HEK293 (cell line): ENCODE measurements around the gene STX5.

ENCODE experiments used
- GFI1B ChIP-seq: fragments of 450-650 bp; formaldehyde crosslinking; IDR thresholded peaks from 2 replicates; pipeline ENCODE4 v1.5.1; 2016; ENCODE audit warnings: missing biosample characterization, missing genetic modification characterization
- GLIS1 ChIP-seq: fragments of 450-650 bp; formaldehyde crosslinking; IDR thresholded peaks from 2 replicates; pipeline ENCODE4 v1.5.1; 2016; ENCODE audit warnings: missing biosample characterization, missing genetic modification characterization
- KLF8 ChIP-seq: fragments of 450-650 bp; formaldehyde crosslinking; IDR thresholded peaks from 2 replicates; pipeline ENCODE4 v1.5.1; 2016; ENCODE audit warnings: missing biosample characterization, missing genetic modification characterization
- OSR2 ChIP-seq: fragments of 450-650 bp; formaldehyde crosslinking; IDR thresholded peaks from 2 replicates; pipeline ENCODE4 v1.5.1; 2016; ENCODE audit warnings: missing biosample characterization, missing genetic modification characterization
- OVOL3 ChIP-seq: fragments of 450-650 bp; formaldehyde crosslinking; IDR thresholded peaks from 2 replicates; pipeline ENCODE4 v1.5.1; 2016; ENCODE audit warnings: missing biosample characterization, missing genetic modification characterization
- RBAK ChIP-seq: fragments of 450-650 bp; formaldehyde crosslinking; IDR thresholded peaks from 2 replicates; pipeline ENCODE4 v1.5.1; 2016; ENCODE audit warnings: missing biosample characterization, missing genetic modification characterization
- SP3 ChIP-seq: fragments of 450-650 bp; formaldehyde crosslinking; IDR thresholded peaks from 2 replicates; pipeline ENCODE4 v1.5.1; 2016; ENCODE audit warnings: missing biosample characterization, missing genetic modification characterization
- TCF7L2 ChIP-seq: IDR thresholded peaks from 2 replicates; pipeline ENCODE4 v1.6.1; 2011; ENCODE audit warnings: low read depth, mild to moderate bottlenecking, inconsistent platforms, low read length, moderate library complexity, borderline replicate concordance
- WT1 ChIP-seq: fragments of 450-650 bp; formaldehyde crosslinking; IDR thresholded peaks from 2 replicates; pipeline ENCODE4 v1.5.1; 2016; ENCODE audit warnings: missing biosample characterization, missing genetic modification characterization
- ZBTB8A ChIP-seq: fragments of 450-650 bp; formaldehyde crosslinking; IDR thresholded peaks from 2 replicates; pipeline ENCODE4 v1.5.1; 2016; ENCODE audit warnings: missing biosample characterization, missing genetic modification characterization
- ZNF140 ChIP-seq: fragments of 450-650 bp; formaldehyde crosslinking; IDR thresholded peaks from 2 replicates; pipeline ENCODE4 v1.5.1; 2016; ENCODE audit warnings: missing biosample characterization, missing genetic modification characterization
- ZNF146 ChIP-seq: fragments of 450-650 bp; formaldehyde crosslinking; IDR thresholded peaks from 2 replicates; pipeline ENCODE4 v1.5.1; 2016; ENCODE audit warnings: missing biosample characterization, missing genetic modification characterization
- ZNF175 ChIP-seq: fragments of 450-650 bp; formaldehyde crosslinking; IDR thresholded peaks from 2 replicates; pipeline ENCODE4 v1.5.1; 2016; ENCODE audit warnings: missing biosample characterization, missing genetic modification characterization
- ZNF18 ChIP-seq: fragments of 450-650 bp; formaldehyde crosslinking; IDR thresholded peaks from 2 replicates; pipeline ENCODE4 v1.5.1; 2016; ENCODE audit warnings: missing biosample characterization, missing genetic modification characterization
- ZNF211 ChIP-seq: fragments of 450-650 bp; formaldehyde crosslinking; IDR thresholded peaks from 2 replicates; pipeline ENCODE4 v1.5.1; 2016; ENCODE audit warnings: low read depth, missing biosample characterization, missing genetic modification characterization
- ZNF221 ChIP-seq: fragments of 450-650 bp; formaldehyde crosslinking; IDR thresholded peaks from 2 replicates; pipeline ENCODE4 v1.5.1; 2017; ENCODE audit warnings: missing biosample characterization, missing genetic modification characterization, borderline replicate concordance
- ZNF266 ChIP-seq: fragments of 450-650 bp; formaldehyde crosslinking; IDR thresholded peaks from 2 replicates; pipeline ENCODE4 v1.5.1; 2016; ENCODE audit warnings: missing biosample characterization, missing genetic modification characterization, low read depth
- ZNF335 ChIP-seq: fragments of 450-650 bp; formaldehyde crosslinking; conservative IDR thresholded peaks from 2 replicates; pipeline ENCODE4 v1.5.1; 2016; ENCODE audit warnings: missing biosample characterization, missing genetic modification characterization
- ZNF341 ChIP-seq: fragments of 450-650 bp; formaldehyde crosslinking; IDR thresholded peaks from 2 replicates; pipeline ENCODE4; 2016; ENCODE audit warnings: low read depth, missing biosample characterization, missing genetic modification characterization
- ZNF394 ChIP-seq: fragments of 450-650 bp; formaldehyde crosslinking; IDR thresholded peaks from 2 replicates; pipeline ENCODE4 v1.5.1; 2016; ENCODE audit warnings: missing biosample characterization, missing genetic modification characterization, mild to moderate bottlenecking, moderate library complexity, borderline replicate concordance
- ZNF449 ChIP-seq: fragments of 450-650 bp; formaldehyde crosslinking; IDR thresholded peaks from 2 replicates; pipeline ENCODE4 v1.5.1; 2017; ENCODE audit warnings: missing biosample characterization, mild to moderate bottlenecking, missing genetic modification characterization, moderate library complexity
- ZNF48 ChIP-seq: fragments of 450-650 bp; formaldehyde crosslinking; IDR thresholded peaks from 2 replicates; pipeline ENCODE4 v1.5.1; 2016; ENCODE audit warnings: missing biosample characterization, missing genetic modification characterization
- ZNF521 ChIP-seq: fragments of 450-650 bp; formaldehyde crosslinking; IDR thresholded peaks from 2 replicates; pipeline ENCODE4 v1.5.1; 2017; ENCODE audit warnings: missing biosample characterization, mild to moderate bottlenecking, missing genetic modification characterization
- ZNF549 ChIP-seq: fragments of 450-650 bp; IDR thresholded peaks from 2 replicates; pipeline ENCODE4 v1.5.1; 2018; ENCODE audit warnings: missing biosample characterization, missing genetic modification characterization, mild to moderate bottlenecking, inconsistent platforms, moderate library complexity
- ZNF610 ChIP-seq: fragments of 450-650 bp; formaldehyde crosslinking; IDR thresholded peaks from 2 replicates; pipeline ENCODE4 v1.5.1; 2016; ENCODE audit warnings: missing biosample characterization, missing genetic modification characterization, borderline replicate concordance
- ZNF660 ChIP-seq: fragments of 450-650 bp; IDR thresholded peaks from 2 replicates; pipeline ENCODE4 v1.5.1; 2018; ENCODE audit warnings: missing biosample characterization, mild to moderate bottlenecking, missing genetic modification characterization
- ZNF747 ChIP-seq: fragments of 450-650 bp; formaldehyde crosslinking; IDR thresholded peaks from 2 replicates; pipeline ENCODE4 v1.5.1; 2016; ENCODE audit warnings: missing biosample characterization, missing genetic modification characterization
- ZNF830 ChIP-seq: fragments of 450-650 bp; IDR thresholded peaks from 2 replicates; pipeline ENCODE4 v1.5.0; 2018; ENCODE audit warnings: missing biosample characterization, missing genetic modification characterization, low read depth, mild to moderate bottlenecking, moderate library complexity
- TF ChIP-seq, protein P1 (sequence below): fragments of 450-650 bp; formaldehyde crosslinking; IDR thresholded peaks from 2 replicates; pipeline ENCODE4 v1.5.1; 2016; ENCODE audit warnings: missing biosample characterization, missing genetic modification characterization, borderline replicate concordance
- TF ChIP-seq, protein P2 (sequence below): fragments of 450-650 bp; formaldehyde crosslinking; IDR thresholded peaks from 2 replicates; pipeline ENCODE4 v1.5.1; 2017; ENCODE audit warnings: missing biosample characterization, missing genetic modification characterization
- TF ChIP-seq, protein P3 (sequence below): fragments of 450-650 bp; formaldehyde crosslinking; IDR thresholded peaks from 2 replicates; pipeline ENCODE4 v1.5.1; 2016; ENCODE audit warnings: missing biosample characterization, missing genetic modification characterization
- TF ChIP-seq, protein P4 (sequence below): fragments of 450-650 bp; formaldehyde crosslinking; IDR thresholded peaks from 2 replicates; pipeline ENCODE4 v1.5.1; 2016; ENCODE audit warnings: missing biosample characterization, missing genetic modification characterization

STX5 gene

DNA sequence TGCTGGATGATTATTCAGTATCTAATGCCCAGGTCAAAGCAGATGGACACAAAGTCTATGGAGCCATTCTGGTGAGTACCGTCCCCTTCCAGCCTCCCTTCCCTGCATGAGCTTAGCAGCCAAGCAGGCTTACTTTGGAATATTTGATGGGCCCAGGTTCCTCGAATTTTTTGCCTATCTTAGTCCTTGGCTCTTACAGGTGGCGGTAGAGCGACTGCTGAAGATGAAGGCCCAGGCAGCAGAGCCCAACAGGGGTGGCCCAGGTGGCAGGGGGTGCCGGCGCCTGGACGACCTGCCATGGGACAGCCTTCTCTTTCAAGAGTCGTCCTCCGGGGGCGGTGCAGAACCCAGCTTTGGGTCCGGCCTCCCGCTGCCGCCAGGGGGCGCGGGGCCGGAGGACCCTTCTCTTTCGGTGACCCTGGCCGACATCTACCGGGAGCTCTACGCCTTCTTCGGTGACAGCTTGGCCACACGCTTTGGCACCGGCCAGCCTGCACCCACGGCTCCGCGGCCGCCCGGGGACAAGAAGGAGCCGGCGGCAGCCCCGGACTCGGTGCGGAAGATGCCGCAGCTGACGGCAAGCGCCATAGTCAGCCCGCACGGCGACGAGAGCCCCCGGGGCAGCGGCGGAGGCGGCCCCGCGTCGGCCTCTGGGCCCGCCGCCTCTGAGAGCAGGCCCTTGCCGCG, 45.4 kb downstream of the STX5 start (continued):
- TF ChIP-seq RBAK (tag by site-specific recombination) = no peak
- TF ChIP-seq ZNF266 = no peak
- no peak for TF ChIP-seq ZNF521 (tag by site-specific recombination)
- TF ChIP-seq ZNF48 (tag by site-specific recombination) = no peak
- no peak for TF ChIP-seq OVOL3
- 0 out of 2 replicates have a peak, but pooled peaks have one; percentile 11 for TF ChIP-seq KLF8 (tag by site-specific recombination)
- TF ChIP-seq ZNF146 = no peak
- peak; percentile 64 for TF ChIP-seq ZNF660
- TF ChIP-seq OSR2 (tag by site-specific recombination) = no peak
- no peak for TF ChIP-seq ZNF610 (tag by site-specific recombination)
- no peak for TF ChIP-seq ZBTB8A
- TF ChIP-seq ZNF549 (tag by site-specific recombination) = no peak
- no peak for TF ChIP-seq ZNF394 (tag by site-specific recombination)
- TF ChIP-seq, protein P1, sequence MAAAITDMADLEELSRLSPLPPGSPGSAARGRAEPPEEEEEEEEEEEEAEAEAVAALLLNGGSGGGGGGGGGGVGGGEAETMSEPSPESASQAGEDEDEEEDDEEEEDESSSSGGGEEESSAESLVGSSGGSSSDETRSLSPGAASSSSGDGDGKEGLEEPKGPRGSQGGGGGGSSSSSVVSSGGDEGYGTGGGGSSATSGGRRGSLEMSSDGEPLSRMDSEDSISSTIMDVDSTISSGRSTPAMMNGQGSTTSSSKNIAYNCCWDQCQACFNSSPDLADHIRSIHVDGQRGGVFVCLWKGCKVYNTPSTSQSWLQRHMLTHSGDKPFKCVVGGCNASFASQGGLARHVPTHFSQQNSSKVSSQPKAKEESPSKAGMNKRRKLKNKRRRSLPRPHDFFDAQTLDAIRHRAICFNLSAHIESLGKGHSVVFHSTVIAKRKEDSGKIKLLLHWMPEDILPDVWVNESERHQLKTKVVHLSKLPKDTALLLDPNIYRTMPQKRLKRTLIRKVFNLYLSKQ (tag by site-specific recombination) = no peak
- peak; percentile 91 for TF ChIP-seq ZNF449
- no peak for TF ChIP-seq ZNF830 (tag by site-specific recombination)
- TF ChIP-seq SP3 (tag by site-specific recombination) = no peak
- TF ChIP-seq, protein P2, sequence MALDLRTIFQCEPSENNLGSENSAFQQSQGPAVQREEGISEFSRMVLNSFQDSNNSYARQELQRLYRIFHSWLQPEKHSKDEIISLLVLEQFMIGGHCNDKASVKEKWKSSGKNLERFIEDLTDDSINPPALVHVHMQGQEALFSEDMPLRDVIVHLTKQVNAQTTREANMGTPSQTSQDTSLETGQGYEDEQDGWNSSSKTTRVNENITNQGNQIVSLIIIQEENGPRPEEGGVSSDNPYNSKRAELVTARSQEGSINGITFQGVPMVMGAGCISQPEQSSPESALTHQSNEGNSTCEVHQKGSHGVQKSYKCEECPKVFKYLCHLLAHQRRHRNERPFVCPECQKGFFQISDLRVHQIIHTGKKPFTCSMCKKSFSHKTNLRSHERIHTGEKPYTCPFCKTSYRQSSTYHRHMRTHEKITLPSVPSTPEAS (tag by site-specific recombination) = no peak
- TF ChIP-seq ZNF18 (tag by site-specific recombination) = no peak
- no peak for TF ChIP-seq ZNF175 (tag by site-specific recombination)
- TF ChIP-seq, protein P3, sequence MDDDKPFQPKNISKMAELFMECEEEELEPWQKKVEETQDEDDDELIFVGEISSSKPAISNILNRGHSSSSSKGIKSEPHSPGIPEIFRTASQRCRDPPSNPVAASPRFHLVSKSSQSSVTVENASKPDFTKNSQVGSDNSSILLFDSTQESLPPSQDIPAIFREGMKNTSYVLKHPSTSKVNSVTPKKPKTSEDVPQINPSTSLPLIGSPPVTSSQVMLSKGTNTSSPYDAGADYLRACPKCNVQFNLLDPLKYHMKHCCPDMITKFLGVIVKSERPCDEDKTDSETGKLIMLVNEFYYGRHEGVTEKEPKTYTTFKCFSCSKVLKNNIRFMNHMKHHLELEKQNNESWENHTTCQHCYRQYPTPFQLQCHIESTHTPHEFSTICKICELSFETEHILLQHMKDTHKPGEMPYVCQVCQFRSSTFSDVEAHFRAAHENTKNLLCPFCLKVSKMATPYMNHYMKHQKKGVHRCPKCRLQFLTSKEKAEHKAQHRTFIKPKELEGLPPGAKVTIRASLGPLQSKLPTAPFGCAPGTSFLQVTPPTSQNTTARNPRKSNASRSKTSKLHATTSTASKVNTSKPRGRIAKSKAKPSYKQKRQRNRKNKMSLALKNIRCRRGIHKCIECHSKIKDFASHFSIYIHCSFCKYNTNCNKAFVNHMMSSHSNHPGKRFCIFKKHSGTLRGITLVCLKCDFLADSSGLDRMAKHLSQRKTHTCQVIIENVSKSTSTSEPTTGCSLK (tag by site-specific recombination) = no peak
- TF ChIP-seq WT1 (tag by site-specific recombination) = no peak
- no peak for TF ChIP-seq ZNF211 (tag by site-specific recombination)
- TF ChIP-seq, protein P4, sequence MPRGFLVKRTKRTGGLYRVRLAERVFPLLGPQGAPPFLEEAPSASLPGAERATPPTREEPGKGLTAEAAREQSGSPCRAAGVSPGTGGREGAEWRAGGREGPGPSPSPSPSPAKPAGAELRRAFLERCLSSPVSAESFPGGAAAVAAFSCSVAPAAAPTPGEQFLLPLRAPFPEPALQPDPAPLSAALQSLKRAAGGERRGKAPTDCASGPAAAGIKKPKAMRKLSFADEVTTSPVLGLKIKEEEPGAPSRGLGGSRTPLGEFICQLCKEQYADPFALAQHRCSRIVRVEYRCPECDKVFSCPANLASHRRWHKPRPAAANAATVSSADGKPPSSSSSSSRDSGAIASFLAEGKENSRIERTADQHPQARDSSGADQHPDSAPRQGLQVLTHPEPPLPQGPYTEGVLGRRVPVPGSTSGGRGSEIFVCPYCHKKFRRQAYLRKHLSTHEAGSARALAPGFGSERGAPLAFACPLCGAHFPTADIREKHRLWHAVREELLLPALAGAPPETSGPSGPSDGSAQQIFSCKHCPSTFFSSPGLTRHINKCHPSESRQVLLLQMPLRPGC = no peak
- peak; percentile 89 for TF ChIP-seq ZNF341
- peak; percentile 86 for TF ChIP-seq ZNF335 (tag by site-specific recombination)
- TF ChIP-seq GFI1B (tag by site-specific recombination) = no peak
- no peak for TF ChIP-seq TCF7L2
- no peak for TF ChIP-seq ZNF747 (tag by site-specific recombination)
- TF ChIP-seq ZNF140 (tag by site-specific recombination) = no peak
- no peak for TF ChIP-seq ZNF221 (tag by site-specific recombination)
- TF ChIP-seq GLIS1 = no peak
